ENCODE data around the gene TRIM33.

DNA sequence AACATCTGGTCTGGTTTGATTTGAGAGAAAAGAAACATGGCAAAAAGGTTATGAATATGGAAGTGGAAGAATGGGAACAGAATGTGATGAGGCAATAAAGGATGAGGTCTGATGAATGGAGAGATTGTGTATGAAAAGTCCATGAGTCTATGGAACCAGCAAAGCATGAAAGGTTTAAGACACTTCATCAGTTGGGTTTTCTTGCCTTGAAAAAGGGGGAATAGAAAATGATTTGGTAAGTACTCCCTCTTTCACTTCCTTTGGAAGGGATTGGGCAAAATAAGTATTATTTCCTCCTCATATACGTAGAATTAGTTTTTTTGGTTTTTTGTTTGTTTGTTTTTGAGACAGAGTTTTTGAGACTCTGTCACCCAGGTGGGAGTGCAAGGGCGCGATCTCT is 155.8 kb downstream of the TRIM33 start:
- TF ChIP-seq MAFK (conservative IDR thresholded peaks at IDR 0.05 in 1 of 2, IDR thresholded peaks at IDR 0.05 in 1 of 2; ENCODE audit: low read length in 2 of 2) (no peak), JUNB (CRISPR knock-in tag; IDR thresholded peaks at IDR 0.05; ENCODE audit: borderline replicate concordance) (no peak), TBP (CRISPR knock-in tag; IDR thresholded peaks at IDR 0.05) (no peak), NR2C2 (CRISPR knock-in tag; IDR thresholded peaks at IDR 0.05; ENCODE audit: borderline replicate concordance) (no peak), BRCA1 (CRISPR knock-in tag; IDR thresholded peaks at IDR 0.05) (no peak), CREBL2 (CRISPR knock-in tag; IDR thresholded peaks at IDR 0.05; ENCODE audit: borderline replicate concordance) (no peak)
- TF ChIP-seq, protein P1, sequence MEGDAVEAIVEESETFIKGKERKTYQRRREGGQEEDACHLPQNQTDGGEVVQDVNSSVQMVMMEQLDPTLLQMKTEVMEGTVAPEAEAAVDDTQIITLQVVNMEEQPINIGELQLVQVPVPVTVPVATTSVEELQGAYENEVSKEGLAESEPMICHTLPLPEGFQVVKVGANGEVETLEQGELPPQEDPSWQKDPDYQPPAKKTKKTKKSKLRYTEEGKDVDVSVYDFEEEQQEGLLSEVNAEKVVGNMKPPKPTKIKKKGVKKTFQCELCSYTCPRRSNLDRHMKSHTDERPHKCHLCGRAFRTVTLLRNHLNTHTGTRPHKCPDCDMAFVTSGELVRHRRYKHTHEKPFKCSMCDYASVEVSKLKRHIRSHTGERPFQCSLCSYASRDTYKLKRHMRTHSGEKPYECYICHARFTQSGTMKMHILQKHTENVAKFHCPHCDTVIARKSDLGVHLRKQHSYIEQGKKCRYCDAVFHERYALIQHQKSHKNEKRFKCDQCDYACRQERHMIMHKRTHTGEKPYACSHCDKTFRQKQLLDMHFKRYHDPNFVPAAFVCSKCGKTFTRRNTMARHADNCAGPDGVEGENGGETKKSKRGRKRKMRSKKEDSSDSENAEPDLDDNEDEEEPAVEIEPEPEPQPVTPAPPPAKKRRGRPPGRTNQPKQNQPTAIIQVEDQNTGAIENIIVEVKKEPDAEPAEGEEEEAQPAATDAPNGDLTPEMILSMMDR (CRISPR knock-in tag; IDR thresholded peaks at IDR 0.05), result no peak
